Large intestine (tissue), 3 donors: ENCODE measurements around the gene RFNG. TPM values are rescaled to one million over a fixed set of nuclear protein-coding genes. Genes with fewer than 3 reads are reported as not detected.

ENCODE experiments used
- DNase-seq, 2 donors: peaks; one replicate each; pipeline versions ENCODE4 v3.0.0 to v3.0.0-alpha.2; 2013
- H3K27ac ChIP-seq: one replicate; pipeline ENCODE4 v1.5.1; 2013; ENCODE audit warnings: low read length
- H3K27me3 ChIP-seq: 2 replicates; pipeline ENCODE4 v1.6.1; 2013; ENCODE audit warnings: low read length; ENCODE audit not compliant: control insufficient read depth, insufficient read depth
- H3K36me3 ChIP-seq: 2 replicates; pipeline ENCODE4 v1.6.1; 2013; ENCODE audit warnings: low read length; ENCODE audit not compliant: control insufficient read depth, insufficient read depth
- H3K4me1 ChIP-seq: one replicate; pipeline ENCODE4 v1.6.1; 2013; ENCODE audit warnings: low read length; ENCODE audit not compliant: control insufficient read depth, insufficient read depth
- H3K4me3 ChIP-seq: one replicate; pipeline ENCODE4 v1.5.1; 2013; ENCODE audit warnings: low read length
- H3K9me3 ChIP-seq: one replicate; pipeline ENCODE4 v1.6.1; 2013; ENCODE audit warnings: mild to moderate bottlenecking, low read depth, low read length, moderate library complexity; ENCODE audit not compliant: control insufficient read depth
- WGBS: methylation state at CpG from one replicate; pipeline ENCODE4 v1.1.5; 2013; ENCODE audit warnings: low lambda C conversion rate; ENCODE audit not compliant: insufficient coverage; 5-methylcytosine and 5-hydroxymethylcytosine counted together
- polyA plus RNA-seq: library from polyadenylated mRNA; unstranded; fragments of 120-200 nt; gene quantifications from one replicate; pipeline ENCODE4 v1.2.1, GENCODE V29; 2013

RFNG gene
- polyA plus RNA-seq, 1 donor, result 42.1 TPM

DNA sequence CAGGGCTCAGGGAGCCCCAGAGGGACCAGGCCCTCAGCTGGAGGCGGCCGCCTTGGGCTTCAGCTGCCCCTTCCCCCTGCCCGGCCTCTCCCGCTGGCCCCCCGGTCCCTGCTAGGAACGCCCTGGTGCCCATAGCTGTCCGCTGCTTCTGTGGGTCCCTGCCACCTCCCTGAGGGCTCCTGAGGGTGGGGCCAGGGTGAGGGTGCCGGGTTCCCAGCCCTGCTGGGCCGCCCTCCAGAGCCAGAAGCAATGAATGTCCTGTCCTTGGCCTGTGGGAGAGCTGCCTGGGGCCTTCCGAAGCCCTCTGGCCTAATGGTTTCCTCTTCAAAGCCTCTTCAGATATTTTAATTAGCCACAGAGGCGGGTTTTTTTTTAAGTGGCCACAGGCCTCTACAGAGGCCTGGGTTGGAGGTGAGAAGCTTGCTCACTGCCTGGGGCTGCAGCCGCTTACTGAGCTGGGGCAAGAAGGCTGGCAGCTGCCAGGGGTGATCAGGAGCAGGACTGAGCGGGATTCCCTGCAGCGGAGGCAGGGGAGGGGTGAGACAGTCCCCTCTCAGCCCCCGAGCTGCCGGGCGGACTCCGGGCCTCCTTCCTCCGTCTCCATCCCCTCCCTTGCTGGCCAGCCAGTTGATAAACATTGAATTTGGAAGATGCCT, 38.8 kb downstream of the RFNG start:
- Histone ChIP-seq H3K27ac (no peak overlapping the region), H3K27me3 (no peaks in the 10 kb centered on the region), H3K9me3 (no peaks in the 10 kb centered on the region), H3K4me1 (no peaks in the 10 kb centered on the region), H3K36me3 (peaks cover 24% of the 10 kb centered on the region), H3K4me3 (no peak overlapping the region)
- no peak for DNase-seq
- WGBS, result no CpG with 5 or more reads among the region's 19 CpGs

DNA sequence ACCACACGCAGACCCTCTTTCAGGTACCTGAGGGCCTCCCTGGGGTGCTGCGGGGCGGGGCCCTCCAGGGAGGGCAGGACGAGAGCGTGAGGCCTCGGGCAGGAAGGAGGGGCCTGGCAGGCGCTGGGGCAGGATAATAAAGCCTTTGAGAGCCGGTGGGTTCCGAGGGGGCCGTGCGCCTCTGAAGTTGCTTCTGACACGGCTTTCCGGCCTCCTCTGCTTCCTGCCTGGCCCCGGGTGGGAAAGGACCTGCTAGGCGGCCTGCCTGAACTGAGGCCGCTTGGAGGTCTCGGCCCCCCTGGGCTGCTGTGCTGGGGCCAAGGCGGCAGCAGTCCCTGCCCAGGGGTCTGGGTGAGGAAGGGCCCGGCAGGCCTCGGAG, 39.4 kb downstream of the RFNG start:
- no peak overlapping the region for H3K4me3 ChIP-seq
- no peak overlapping the region for H3K27ac ChIP-seq
- H3K36me3 ChIP-seq, result peaks cover 23% of the 10 kb centered on the region
- H3K27me3 ChIP-seq, result no peaks in the 10 kb centered on the region
- no CpG with 5 or more reads among the region's 20 CpGs for WGBS
- DNase-seq, result no peak
- H3K9me3 ChIP-seq, result no peaks in the 10 kb centered on the region
- no peaks in the 10 kb centered on the region for H3K4me1 ChIP-seq

DNA sequence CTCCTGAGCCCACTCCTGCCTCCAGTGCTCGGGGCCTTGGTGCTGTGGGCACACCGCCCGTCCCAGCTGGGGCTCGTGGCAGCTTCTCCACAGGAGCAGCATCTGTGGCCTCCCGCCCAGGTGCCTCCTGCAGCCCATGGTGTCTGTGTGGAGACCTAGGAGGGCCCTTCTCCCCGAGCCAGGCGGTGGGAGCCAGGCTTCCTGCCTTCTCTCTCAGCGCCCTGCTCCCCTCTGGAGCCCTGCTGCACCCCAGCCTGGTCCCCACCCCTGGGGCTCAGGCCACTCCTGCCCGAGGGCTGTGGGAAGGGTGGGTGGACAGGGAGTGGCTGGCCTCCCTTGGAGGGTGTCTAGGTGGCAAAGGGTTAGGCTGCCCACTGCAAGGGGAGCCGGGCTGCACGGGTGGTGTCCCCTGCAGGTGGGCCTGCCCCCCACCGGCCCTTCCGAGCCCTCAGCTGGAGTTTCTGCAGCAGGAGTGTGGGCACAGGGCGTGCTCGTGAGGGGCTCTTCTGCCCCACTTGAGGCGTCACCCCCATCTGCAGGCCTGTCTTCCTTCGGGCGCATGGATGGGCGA, 39.9 kb downstream of the RFNG start:
- Histone ChIP-seq H3K27me3 (no peaks in the 10 kb centered on the region), H3K36me3 (peaks cover 23% of the 10 kb centered on the region), H3K4me3 (no peak overlapping the region), H3K9me3 (no peaks in the 10 kb centered on the region), H3K27ac (no peak overlapping the region), H3K4me1 (no peaks in the 10 kb centered on the region)
- no peak for DNase-seq
- no CpG with 5 or more reads among the region's 19 CpGs for WGBS

DNA sequence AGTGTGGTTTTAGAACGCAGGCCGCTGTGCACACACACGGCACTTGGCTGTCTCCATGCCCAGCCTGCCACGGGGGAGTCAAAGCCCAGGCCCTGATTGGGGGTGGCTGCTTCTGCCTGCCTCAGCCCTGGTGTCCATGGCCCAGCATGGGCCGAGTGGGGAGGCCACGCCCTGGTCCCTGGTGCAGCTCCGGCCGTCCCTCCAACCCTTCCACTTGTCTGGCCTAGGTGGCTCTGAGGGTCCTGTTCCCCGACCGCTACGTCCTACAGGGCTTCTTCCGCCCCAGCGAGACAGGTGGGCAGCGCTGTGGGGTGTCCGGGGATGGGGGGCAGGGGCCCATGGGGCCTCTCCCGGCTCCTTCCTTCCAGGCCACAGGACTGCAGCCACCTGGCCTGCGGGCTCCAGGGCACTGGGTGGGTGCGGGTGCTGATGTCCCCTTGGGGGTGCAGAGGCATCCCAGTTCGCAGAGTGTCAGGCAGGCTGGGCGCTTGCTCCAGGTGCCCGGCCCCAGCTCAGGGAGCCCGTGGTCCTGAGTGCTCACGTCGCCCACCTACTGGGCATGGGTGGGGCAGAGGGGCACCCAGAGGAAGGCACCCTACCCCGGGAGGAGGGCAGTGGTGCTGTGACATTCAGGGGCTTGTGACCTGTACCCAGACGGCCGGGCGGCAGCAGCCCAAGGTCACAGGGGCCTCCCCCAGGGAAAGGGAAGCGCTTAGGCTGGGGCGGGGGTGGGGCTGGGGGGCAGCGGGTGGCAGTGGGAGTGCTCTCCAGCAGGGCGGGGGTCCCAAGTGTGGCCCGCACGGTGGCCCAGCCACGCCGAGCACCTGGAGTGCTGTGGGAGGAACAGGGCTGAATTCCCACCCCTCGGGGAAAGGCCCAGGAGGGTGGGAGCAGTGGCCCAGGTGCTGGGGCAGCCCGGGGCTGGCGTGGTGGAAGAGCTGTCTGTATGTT, 40.8 kb downstream of the RFNG start:
- Histone ChIP-seq H3K36me3 (peaks cover 23% of the 10 kb centered on the region), H3K27ac (no peak overlapping the region), H3K4me3 (no peak overlapping the region), H3K4me1 (no peaks in the 10 kb centered on the region), H3K9me3 (no peaks in the 10 kb centered on the region), H3K27me3 (no peaks in the 10 kb centered on the region)
- WGBS, result no CpG with 5 or more reads among the region's 39 CpGs
- no peak for DNase-seq

DNA sequence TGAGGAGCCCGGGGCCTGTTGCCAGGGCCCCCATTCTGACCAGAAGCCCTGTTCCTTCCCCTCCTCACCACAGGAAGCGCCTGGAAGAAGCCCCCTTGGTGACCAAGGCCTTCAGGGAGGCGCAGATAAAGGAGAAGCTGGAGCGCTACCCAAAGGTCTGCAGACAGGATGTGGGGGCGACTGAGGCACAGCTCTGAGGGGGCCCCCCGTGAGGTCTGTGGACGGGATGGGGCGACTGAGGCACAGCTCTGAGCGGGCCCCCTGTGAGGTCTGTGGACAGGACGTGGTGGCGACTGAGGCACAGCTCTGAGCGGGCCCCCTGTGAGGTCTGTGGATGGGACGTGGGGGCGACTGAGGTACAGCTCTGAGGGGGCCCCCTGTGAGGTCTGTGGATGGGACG, 42.2 kb downstream of the RFNG start:
- no CpG with 5 or more reads among the region's 15 CpGs for WGBS

DNA sequence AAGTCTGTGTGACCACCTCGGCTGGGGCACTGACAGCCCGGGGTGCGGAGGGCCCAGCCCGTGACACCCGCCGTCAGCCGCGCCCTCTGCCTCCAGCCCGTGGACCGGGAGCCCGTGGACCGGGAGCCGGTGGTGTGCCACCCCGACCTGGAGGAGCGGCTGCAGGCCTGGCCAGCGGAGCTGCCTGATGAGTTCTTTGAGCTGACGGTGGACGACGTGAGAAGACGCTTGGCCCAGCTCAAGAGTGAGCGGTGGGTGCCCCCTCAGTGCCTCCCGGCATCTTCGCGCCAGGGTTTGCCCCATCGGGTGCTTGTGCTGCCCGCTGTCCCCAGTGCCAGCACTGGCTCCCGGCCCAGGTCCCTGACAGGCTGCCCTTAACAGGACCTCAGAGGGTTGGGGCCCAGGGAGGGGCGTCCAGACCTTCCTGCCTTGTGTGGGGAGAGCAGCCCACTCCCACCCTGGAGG, 42.6 kb downstream of the RFNG start:
- WGBS, result no CpG with 5 or more reads among the region's 28 CpGs
- no peak overlapping the region for H3K4me3 ChIP-seq
- H3K36me3 ChIP-seq, result peaks cover 23% of the 10 kb centered on the region
- no peaks in the 10 kb centered on the region for H3K9me3 ChIP-seq
- no peak overlapping the region for H3K27ac ChIP-seq
- H3K27me3 ChIP-seq, result no peaks in the 10 kb centered on the region
- H3K4me1 ChIP-seq, result no peaks in the 10 kb centered on the region
- no peak for DNase-seq

More for the DNA sequence above, 42.2 kb downstream of the RFNG start:
- no peak for DNase-seq
- Histone ChIP-seq H3K9me3 (no peaks in the 10 kb centered on the region), H3K27ac (no peak overlapping the region), H3K27me3 (no peaks in the 10 kb centered on the region), H3K4me3 (no peak overlapping the region), H3K4me1 (no peaks in the 10 kb centered on the region), H3K36me3 (peaks cover 23% of the 10 kb centered on the region)

DNA sequence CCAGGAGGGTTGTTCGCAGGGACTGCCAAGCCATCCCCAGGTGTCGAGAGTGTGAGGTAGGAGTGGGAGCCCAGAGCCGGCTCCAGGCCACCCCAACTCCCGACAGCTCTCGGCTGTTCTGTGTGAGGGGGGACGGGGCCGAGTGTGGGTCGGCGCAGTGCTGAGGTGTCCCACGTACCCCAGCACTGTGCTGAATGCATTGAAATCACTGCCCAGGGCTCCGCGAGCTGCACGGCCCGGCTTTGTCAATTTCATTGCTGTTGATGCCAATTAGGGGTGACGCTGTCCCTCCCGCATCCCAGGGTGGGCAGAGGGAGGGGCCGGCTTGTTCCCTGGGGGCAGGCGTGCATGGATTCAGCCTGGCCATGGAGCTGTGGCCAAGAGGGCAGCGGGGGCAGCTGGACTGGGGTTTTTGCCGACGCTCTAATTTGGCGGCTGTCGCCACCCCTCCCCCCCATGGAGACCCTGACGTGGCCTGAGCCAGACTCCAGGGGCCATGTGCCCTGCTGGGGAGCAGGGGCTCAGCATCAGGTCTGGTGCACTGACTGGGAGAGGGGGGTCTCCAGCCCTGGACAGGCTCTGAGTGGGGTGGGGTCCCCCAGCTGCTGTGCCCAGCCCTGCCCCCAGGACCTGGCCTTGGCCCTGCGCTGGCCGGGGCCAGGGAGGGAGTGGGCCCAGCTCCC, 43.2 kb downstream of the RFNG start:
- no CpG with 5 or more reads among the region's 26 CpGs for WGBS
- peaks cover 4% of the 10 kb centered on the region for H3K4me1 ChIP-seq
- H3K27me3 ChIP-seq, result no peaks in the 10 kb centered on the region
- no peak overlapping the region for H3K4me3 ChIP-seq
- H3K27ac ChIP-seq, result no peak overlapping the region
- no peak for DNase-seq
- no peaks in the 10 kb centered on the region for H3K9me3 ChIP-seq
- H3K36me3 ChIP-seq, result peaks cover 23% of the 10 kb centered on the region

DNA sequence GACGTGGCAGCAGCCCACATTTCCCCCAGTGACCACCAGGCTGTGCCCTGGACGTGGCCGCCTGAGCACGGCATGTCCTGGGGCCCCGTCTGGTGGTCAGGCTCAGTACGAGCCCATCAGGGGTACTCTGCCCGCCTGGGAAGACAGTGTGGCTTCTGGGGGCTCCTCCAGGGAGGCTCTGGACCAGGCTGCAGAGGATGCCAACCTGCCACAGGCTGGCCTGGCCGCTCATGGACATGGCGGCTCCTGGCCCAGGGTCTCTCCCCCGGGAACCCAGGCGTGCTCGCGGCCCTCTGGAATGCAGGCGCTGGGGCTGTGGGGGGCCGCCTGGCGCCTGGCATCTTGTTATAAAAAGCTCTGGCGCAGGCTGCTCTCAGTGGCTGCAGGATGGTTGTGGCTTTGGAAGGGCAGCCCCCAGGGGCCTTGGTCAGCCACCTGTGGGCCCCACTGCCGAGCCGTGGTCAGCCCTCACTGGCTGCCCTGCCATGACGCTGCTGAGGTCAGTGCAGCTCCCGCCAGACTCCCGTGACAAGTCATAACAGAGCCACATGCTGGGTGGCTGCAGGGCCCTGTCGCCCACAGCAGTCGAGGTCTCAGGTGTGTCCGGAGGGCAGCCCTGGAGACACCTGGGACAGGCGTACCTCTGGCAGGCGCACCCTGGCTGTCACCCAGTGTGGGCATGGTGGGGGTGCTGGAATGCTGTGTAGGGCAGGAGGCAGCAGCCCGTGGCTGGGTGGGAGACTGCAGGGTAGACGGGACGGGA, 43.9 kb downstream of the RFNG start:
- peaks cover 4% of the 10 kb centered on the region for H3K4me1 ChIP-seq
- DNase-seq, result no peak
- H3K27ac ChIP-seq, result no peak overlapping the region
- peaks cover 23% of the 10 kb centered on the region for H3K36me3 ChIP-seq
- no CpG with 5 or more reads among the region's 30 CpGs for WGBS
- no peaks in the 10 kb centered on the region for H3K9me3 ChIP-seq
- no peak overlapping the region for H3K4me3 ChIP-seq
- H3K27me3 ChIP-seq, result no peaks in the 10 kb centered on the region

DNA sequence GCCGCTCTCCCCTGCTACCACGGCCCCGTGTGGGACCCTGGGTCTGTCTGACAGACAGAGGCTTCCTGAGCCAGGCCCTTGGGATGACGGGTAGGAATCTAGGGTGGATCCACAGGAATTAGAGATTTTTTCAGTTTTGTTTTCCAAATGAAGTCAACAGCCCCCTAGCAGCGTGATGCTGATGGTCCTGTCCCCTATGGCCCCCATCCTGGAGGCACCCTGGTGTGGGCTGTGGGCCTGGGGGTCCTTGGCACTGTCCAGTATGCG, 44.5 kb downstream of the RFNG start:
- no peak overlapping the region for H3K4me3 ChIP-seq
- no CpG with 5 or more reads among the region's 6 CpGs for WGBS
- no peaks in the 10 kb centered on the region for H3K27me3 ChIP-seq
- no peak overlapping the region for H3K27ac ChIP-seq
- H3K36me3 ChIP-seq, result peaks cover 19% of the 10 kb centered on the region
- DNase-seq, result no peak
- no peaks in the 10 kb centered on the region for H3K9me3 ChIP-seq
- H3K4me1 ChIP-seq, result peaks cover 4% of the 10 kb centered on the region
